MM.1S (cell line): ENCODE measurements around the gene CAMK1.
A peak's percentile ranks its signal among the peaks of the same experiment; 100 is the strongest.

Source experiments
- DNase-seq: peaks from one replicate; pipeline ENCODE4 v3.0.0-alpha.2; 2015
- H2AFZ ChIP-seq: fragments of 300-600 bp; sonication (generic); 2 replicates; pipeline ENCODE4 v1.6.0; 2016; ENCODE audit warnings: antibody characterized with exemption, low read length
- H3F3A ChIP-seq: fragments of 300-600 bp; sonication (generic); 2 replicates; pipeline ENCODE4 v1.6.1; 2016; ENCODE audit warnings: mild to moderate bottlenecking, antibody characterized with exemption, low read length, moderate library complexity, mixed read lengths; ENCODE audit not compliant: insufficient read depth
- H3K27ac ChIP-seq: fragments of 300-600 bp; sonication (generic); 2 replicates; pipeline ENCODE4 v1.5.1; 2016; ENCODE audit warnings: mild to moderate bottlenecking, low read length
- H3K27me3 ChIP-seq: fragments of 300-600 bp; sonication (generic); replicated peaks from 2 replicates; pipeline ENCODE4 v1.6.0; 2016; ENCODE audit warnings: low read length; ENCODE audit not compliant: insufficient read depth
- H3K36me3 ChIP-seq: fragments of 300-600 bp; sonication (generic); replicated peaks from 2 replicates; pipeline ENCODE4 v1.6.1; 2016; ENCODE audit warnings: mild to moderate bottlenecking, low read length, mixed read lengths; ENCODE audit not compliant: insufficient read depth
- H3K4me1 ChIP-seq: fragments of 300-600 bp; sonication (generic); 2 replicates; pipeline ENCODE4 v1.6.1; 2016; ENCODE audit warnings: low read length, mixed read lengths
- H3K4me2 ChIP-seq: fragments of 300-600 bp; sonication (generic); 2 replicates; pipeline ENCODE4 v1.6.0; 2016; ENCODE audit warnings: low read depth, low read length
- H3K4me3 ChIP-seq: fragments of 300-600 bp; sonication (generic); 2 replicates; pipeline ENCODE4 v1.5.1; 2016; ENCODE audit warnings: low read length, mixed read lengths
- H3K79me2 ChIP-seq: fragments of 300-600 bp; sonication (generic); 2 replicates; pipeline ENCODE4 v1.6.1; 2016; ENCODE audit warnings: mixed run types, low read length, mixed read lengths
- H3K9ac ChIP-seq: fragments of 300-600 bp; sonication (generic); 2 replicates; pipeline ENCODE4 v1.6.1; 2016; ENCODE audit warnings: low read length, mixed read lengths
- H3K9me2 ChIP-seq: fragments of 300-600 bp; sonication (generic); replicated peaks from 2 replicates; pipeline ENCODE4 v1.6.1; 2016; ENCODE audit warnings: mild to moderate bottlenecking, low read length, mixed read lengths; ENCODE audit not compliant: insufficient read depth
- H3K9me3 ChIP-seq: fragments of 300-600 bp; sonication (generic); replicated peaks from 2 replicates; pipeline ENCODE4 v1.6.1; 2016; ENCODE audit warnings: mild to moderate bottlenecking, low read length, mixed read lengths; ENCODE audit not compliant: insufficient read depth
- H4K20me1 ChIP-seq: fragments of 300-600 bp; sonication (generic); 2 replicates; pipeline ENCODE4 v1.6.1; 2016; ENCODE audit warnings: mild to moderate bottlenecking, low read length, moderate library complexity, mixed read lengths; ENCODE audit not compliant: insufficient read depth
- CTCF ChIP-seq: fragments of 300-600 bp; sonication (generic); IDR thresholded peaks from 2 replicates; pipeline ENCODE4 v1.5.1; 2016; ENCODE audit warnings: antibody characterized with exemption, low read length, mixed read lengths
- EZH2 ChIP-seq: fragments of 300-600 bp; sonication (generic); optimal IDR thresholded peaks from 2 replicates; pipeline ENCODE3; 2017; ENCODE audit warnings: low read depth, mild to moderate bottlenecking, antibody characterized with exemption, low read length, mixed read lengths
- EZH2phosphoT487 ChIP-seq: fragments of 300-600 bp; sonication (generic); IDR thresholded peaks from 2 replicates; pipeline ENCODE4 v1.6.1; 2018; ENCODE audit warnings: antibody characterized with exemption, low read length

CAMK1 gene

GRCh38 chr3:9808345-9809037 is 38.7 kb upstream of the CAMK1 start:
- no peaks in the 10 kb centered on the region for H3K9me2 ChIP-seq
- H3K36me3 ChIP-seq = 0 out of 2 replicates have a peak, but pooled peaks cover 15% of the 10 kb centered on the region
- H3K4me2 ChIP-seq = no peak overlapping the region
- no peak overlapping the region for H3K27ac ChIP-seq
- H3K79me2 ChIP-seq = no peaks in the 10 kb centered on the region
- H3K9ac ChIP-seq = no peak overlapping the region
- H3K27me3 ChIP-seq = no peaks in the 10 kb centered on the region
- peaks cover 11% of the 10 kb centered on the region; the same call in 1 of the 2 replicates for H3F3A ChIP-seq
- no peak for TF ChIP-seq EZH2phosphoT487
- TF ChIP-seq CTCF = peak; percentile 37
- no peak overlapping the region for H3K4me3 ChIP-seq
- H4K20me1 ChIP-seq = no peaks in the 10 kb centered on the region
- no peaks in the 10 kb centered on the region for H3K9me3 ChIP-seq
- H2AFZ ChIP-seq = no peak overlapping the region
- DNase-seq = peak; percentile 45
- no peaks in the 10 kb centered on the region for H3K4me1 ChIP-seq

- Histone ChIP-seq H3K79me2 (no peaks in the 10 kb centered on the region), H2AFZ (no peak overlapping the region), H3K27ac (no peak overlapping the region), H4K20me1 (no peaks in the 10 kb centered on the region), H3K36me3 (0 out of 2 replicates have a peak, but pooled peaks cover 15% of the 10 kb centered on the region), H3K4me1 (no peaks in the 10 kb centered on the region), H3K9me3 (no peaks in the 10 kb centered on the region), H3K9ac (no peak overlapping the region), H3K4me2 (no peak overlapping the region), H3K9me2 (no peaks in the 10 kb centered on the region), H3F3A (peaks cover 11% of the 10 kb centered on the region; the same call in 1 of the 2 replicates), H3K27me3 (no peaks in the 10 kb centered on the region), H3K4me3 (no peak overlapping the region)
- TF ChIP-seq EZH2phosphoT487 (no peak), EZH2 (no peak), CTCF (no peak)
- DNase-seq = no peak
Observed at GRCh38 chr3:9807981-9808344, 38.2 kb upstream of the CAMK1 start.

- no peaks in the 10 kb centered on the region for H3K4me1 ChIP-seq
- H4K20me1 ChIP-seq = no peaks in the 10 kb centered on the region
- H2AFZ ChIP-seq = no peak overlapping the region
- no peak for TF ChIP-seq EZH2
- TF ChIP-seq CTCF = no peak
- no peak for TF ChIP-seq EZH2phosphoT487
- H3K79me2 ChIP-seq = no peaks in the 10 kb centered on the region
- no peaks in the 10 kb centered on the region for H3K9me3 ChIP-seq
- H3K4me3 ChIP-seq = no peak overlapping the region
- no peak overlapping the region for H3K27ac ChIP-seq
- no peaks in the 10 kb centered on the region for H3K9me2 ChIP-seq
- H3K27me3 ChIP-seq = no peaks in the 10 kb centered on the region
- H3K4me2 ChIP-seq = no peak overlapping the region
- no peak overlapping the region for H3K9ac ChIP-seq
- 0 out of 2 replicates have a peak, but pooled peaks cover 15% of the 10 kb centered on the region for H3K36me3 ChIP-seq
- no peak for DNase-seq
- peaks cover 11% of the 10 kb centered on the region; the same call in 1 of the 2 replicates for H3F3A ChIP-seq
Observed at GRCh38 chr3:9806688-9807589, 37.2 kb upstream of the CAMK1 start.
